Measurements from ENCODE around the gene TAF4B. TPM values are rescaled to one million over a fixed set of nuclear protein-coding genes. Genes with fewer than 3 reads are reported as not detected.
"Not testable (repeated sequence)": the region's sequence is repeated elsewhere in the genome, so short reads cannot be mapped to it uniquely, and the experiment has no call there.

Gene TAF4B
- total RNA-seq, 1 donor from 2014 or later: 2.3 TPM

DNA sequence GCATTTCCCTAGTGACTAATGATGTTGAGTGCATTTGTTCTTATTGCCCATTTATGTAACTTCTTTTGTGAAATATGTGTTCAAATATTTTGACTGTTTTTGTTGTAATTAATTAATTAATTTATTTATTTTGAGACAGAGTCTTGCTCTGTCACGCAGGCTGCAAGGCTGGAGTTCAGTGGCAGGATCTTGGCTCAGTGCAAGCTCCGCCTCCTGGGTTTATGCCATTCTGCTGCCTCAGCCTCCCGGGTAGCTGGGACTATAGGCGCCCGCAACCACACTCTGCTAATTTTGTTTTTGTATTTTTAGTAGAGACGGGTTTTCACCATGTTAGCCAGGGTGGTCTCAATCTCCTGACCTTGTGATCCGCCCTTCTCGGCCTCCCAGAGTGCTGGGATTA is 71.9 kb downstream of the TAF4B start:
- Mint-ChIP-seq H3K4me3 (ENCODE audit: unreplicated experiment) (no peak overlapping the region), H3K27me3 (ENCODE audit: unreplicated experiment) (no peaks in the 10 kb centered on the region), H3K4me1 (ENCODE audit: unreplicated experiment) (peaks cover 6% of the 10 kb centered on the region), H3K36me3 (ENCODE audit: unreplicated experiment) (no peaks in the 10 kb centered on the region), H3K27ac (ENCODE audit: unreplicated experiment) (no peak overlapping the region), H3K9me3 (ENCODE audit: unreplicated experiment) (no peaks in the 10 kb centered on the region)
- TF ChIP-seq, protein P1, sequence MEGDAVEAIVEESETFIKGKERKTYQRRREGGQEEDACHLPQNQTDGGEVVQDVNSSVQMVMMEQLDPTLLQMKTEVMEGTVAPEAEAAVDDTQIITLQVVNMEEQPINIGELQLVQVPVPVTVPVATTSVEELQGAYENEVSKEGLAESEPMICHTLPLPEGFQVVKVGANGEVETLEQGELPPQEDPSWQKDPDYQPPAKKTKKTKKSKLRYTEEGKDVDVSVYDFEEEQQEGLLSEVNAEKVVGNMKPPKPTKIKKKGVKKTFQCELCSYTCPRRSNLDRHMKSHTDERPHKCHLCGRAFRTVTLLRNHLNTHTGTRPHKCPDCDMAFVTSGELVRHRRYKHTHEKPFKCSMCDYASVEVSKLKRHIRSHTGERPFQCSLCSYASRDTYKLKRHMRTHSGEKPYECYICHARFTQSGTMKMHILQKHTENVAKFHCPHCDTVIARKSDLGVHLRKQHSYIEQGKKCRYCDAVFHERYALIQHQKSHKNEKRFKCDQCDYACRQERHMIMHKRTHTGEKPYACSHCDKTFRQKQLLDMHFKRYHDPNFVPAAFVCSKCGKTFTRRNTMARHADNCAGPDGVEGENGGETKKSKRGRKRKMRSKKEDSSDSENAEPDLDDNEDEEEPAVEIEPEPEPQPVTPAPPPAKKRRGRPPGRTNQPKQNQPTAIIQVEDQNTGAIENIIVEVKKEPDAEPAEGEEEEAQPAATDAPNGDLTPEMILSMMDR (IDR thresholded peaks at IDR 0.05): no peak
- DNase-seq (ENCODE audit: extremely low spot score, unreplicated experiment): no peak

DNA sequence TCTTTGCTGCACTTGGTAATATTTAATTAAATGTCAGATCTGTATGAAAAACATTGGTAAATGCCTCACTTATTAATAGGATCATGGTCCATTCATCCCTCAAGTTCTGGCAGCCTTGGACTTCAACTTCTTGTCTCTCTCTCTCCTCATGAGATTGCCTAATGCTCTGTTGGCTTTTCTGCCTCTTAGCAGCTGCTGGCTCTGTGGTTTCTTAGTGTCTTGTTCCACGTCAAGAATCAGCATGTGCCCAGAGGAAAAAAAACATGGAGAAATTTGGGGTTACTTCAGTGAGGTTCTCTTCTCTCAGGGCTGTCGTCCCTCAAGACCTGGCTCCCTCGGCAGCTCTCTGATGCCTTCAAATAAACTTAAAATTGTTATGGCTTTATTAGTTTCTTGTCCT is 75.4 kb downstream of the TAF4B start:
- Mint-ChIP-seq H3K4me1 (ENCODE audit: unreplicated experiment) (peaks cover 15% of the 10 kb centered on the region), H3K9me3 (ENCODE audit: unreplicated experiment) (no peaks in the 10 kb centered on the region), H3K4me3 (ENCODE audit: unreplicated experiment) (no peak overlapping the region), H3K36me3 (ENCODE audit: unreplicated experiment) (no peaks in the 10 kb centered on the region), H3K27me3 (ENCODE audit: unreplicated experiment) (peaks cover 2% of the 10 kb centered on the region), H3K27ac (ENCODE audit: unreplicated experiment) (no peak overlapping the region)
- DNase-seq (ENCODE audit: extremely low spot score, unreplicated experiment): no peak
- TF ChIP-seq, protein P1 (IDR thresholded peaks at IDR 0.05): no peak

DNA sequence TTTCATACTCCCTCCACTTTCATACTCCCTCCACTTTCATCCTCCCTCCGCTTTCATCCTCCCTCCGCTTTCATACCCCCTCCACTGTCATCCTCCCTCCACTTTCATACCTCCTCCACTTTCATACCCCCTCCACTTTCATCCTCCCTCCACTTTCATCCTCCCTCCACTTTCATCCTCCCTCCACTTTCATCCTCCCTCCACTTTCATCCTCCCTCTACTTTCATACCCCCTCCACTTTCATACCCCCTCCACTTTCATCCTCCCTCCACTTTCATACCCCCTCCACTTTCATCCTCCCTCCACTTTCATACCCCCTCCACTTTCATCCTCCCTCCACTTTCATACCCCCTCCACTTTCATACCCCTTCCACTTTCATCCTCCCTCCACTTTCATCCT is 77.0 kb downstream of the TAF4B start:
- not testable (repeated sequence) for H3K27me3 Mint-ChIP-seq (ENCODE audit: unreplicated experiment)

DNA sequence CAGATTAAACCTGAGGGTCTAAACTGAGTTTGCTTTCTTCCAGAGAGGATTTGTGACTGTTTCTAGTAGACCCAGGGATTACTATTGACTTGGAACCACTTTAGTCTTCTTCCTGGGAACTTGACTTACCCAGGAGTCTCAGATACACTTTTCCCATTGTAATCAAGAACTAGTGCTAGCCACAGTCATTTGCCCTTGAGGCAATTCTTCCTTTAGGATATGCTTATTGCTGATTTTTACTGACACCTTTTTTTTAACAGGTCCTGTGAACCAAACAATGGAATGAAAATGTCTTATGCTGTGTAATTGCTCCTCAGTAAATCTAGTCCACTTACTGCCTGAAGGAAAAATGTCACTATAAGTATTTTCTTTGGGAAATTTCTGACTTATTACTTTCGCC is 78.3 kb downstream of the TAF4B start:
- DNase-seq (ENCODE audit: extremely low spot score, unreplicated experiment): no peak
- H3K4me1 Mint-ChIP-seq (ENCODE audit: unreplicated experiment): peaks cover 14% of the 10 kb centered on the region
- no peak overlapping the region for H3K4me3 Mint-ChIP-seq (ENCODE audit: unreplicated experiment)
- H3K27me3 Mint-ChIP-seq (ENCODE audit: unreplicated experiment): peaks cover 2% of the 10 kb centered on the region
- TF ChIP-seq, protein P1 (IDR thresholded peaks at IDR 0.05): no peak
- H3K36me3 Mint-ChIP-seq (ENCODE audit: unreplicated experiment): no peaks in the 10 kb centered on the region
- H3K27ac Mint-ChIP-seq (ENCODE audit: unreplicated experiment): no peak overlapping the region
- no peaks in the 10 kb centered on the region for H3K9me3 Mint-ChIP-seq (ENCODE audit: unreplicated experiment)

More for the DNA sequence above, 77.0 kb downstream of the TAF4B start:
- H3K27ac Mint-ChIP-seq (ENCODE audit: unreplicated experiment); H3K9me3 Mint-ChIP-seq (ENCODE audit: unreplicated experiment); DNase-seq (ENCODE audit: extremely low spot score, unreplicated experiment); H3K4me1 Mint-ChIP-seq (ENCODE audit: unreplicated experiment); H3K36me3 Mint-ChIP-seq (ENCODE audit: unreplicated experiment); H3K4me3 Mint-ChIP-seq (ENCODE audit: unreplicated experiment): not testable (repeated sequence)

DNA sequence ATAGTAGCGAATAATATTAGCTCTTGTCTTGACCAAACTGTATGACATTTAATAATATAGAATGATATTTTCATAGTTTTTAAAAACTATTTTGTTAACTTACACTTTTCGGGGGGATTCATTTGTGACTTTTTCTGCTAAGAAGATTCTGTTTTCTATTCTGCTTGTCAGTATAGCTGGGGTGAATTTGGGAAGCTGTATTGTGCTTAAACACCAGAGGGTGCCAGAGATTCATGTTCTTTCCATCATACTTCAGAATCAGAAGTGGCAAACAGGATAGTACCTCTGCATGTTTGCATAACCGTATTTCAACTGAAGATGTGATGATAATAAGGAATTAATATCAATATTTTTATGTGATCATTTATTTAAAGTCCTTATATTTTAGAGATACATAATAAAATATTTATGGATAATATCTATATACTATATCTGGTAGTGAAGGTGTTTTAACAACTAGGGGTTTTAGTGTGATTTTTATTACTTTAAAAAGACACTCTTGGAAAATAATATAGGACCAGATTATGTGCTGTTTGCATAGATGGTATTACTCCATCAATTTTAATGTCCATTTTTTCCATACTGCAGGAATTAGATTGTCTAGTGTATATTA is 81.0 kb downstream of the TAF4B start:
- Mint-ChIP-seq H3K27me3 (ENCODE audit: unreplicated experiment) (peaks cover 2% of the 10 kb centered on the region), H3K27ac (ENCODE audit: unreplicated experiment) (no peak overlapping the region), H3K36me3 (ENCODE audit: unreplicated experiment) (no peaks in the 10 kb centered on the region), H3K4me1 (ENCODE audit: unreplicated experiment) (peaks cover 20% of the 10 kb centered on the region), H3K9me3 (ENCODE audit: unreplicated experiment) (no peaks in the 10 kb centered on the region), H3K4me3 (ENCODE audit: unreplicated experiment) (no peak overlapping the region)
- DNase-seq (ENCODE audit: extremely low spot score, unreplicated experiment): no peak
- TF ChIP-seq, protein P1 (IDR thresholded peaks at IDR 0.05): peak; percentile 84

DNA sequence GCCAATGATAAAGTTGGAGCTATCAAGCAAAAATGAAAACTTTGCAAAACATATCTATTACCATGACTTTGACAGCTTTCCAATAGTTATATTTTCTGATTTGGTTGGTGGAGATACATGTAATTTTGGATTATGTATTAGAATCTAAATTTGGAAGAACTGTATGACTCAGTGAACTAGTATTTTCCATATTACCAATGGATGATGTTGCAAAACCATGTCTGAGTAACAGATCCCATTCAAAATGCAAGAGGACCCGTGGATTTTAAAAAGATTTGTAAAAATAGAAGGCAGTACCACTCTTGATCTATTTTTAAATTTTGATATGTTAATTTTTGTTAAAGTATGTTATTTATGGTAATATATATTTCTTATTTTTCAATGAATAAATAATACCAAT is 83.0 kb downstream of the TAF4B start:
- Mint-ChIP-seq H3K36me3 (ENCODE audit: unreplicated experiment) (no peaks in the 10 kb centered on the region), H3K4me1 (ENCODE audit: unreplicated experiment) (peaks cover 20% of the 10 kb centered on the region)
- DNase-seq (ENCODE audit: extremely low spot score, unreplicated experiment): no peak

More for the DNA sequence above, 83.0 kb downstream of the TAF4B start:
- Mint-ChIP-seq H3K27ac (ENCODE audit: unreplicated experiment) (no peak overlapping the region), H3K4me3 (ENCODE audit: unreplicated experiment) (no peak overlapping the region), H3K9me3 (ENCODE audit: unreplicated experiment) (no peaks in the 10 kb centered on the region), H3K27me3 (ENCODE audit: unreplicated experiment) (no peaks in the 10 kb centered on the region)
- TF ChIP-seq, protein P1 (IDR thresholded peaks at IDR 0.05): no peak

Measured in osteocyte (in vitro differentiated cells).